Embryonic facial prominence (tissue), 1 donor: ENCODE data around the gene CEP85L.

ENCODE experiments used
- DNase-seq: peaks from one replicate; pipeline ENCODE4 v3.0.0-alpha.2; 2016; ENCODE audit errors: extremely low spot score

Gene CEP85L

GRCh38 chr6:118579786-118580185 lies 71.6 kb downstream of the CEP85L start:
- no peak for DNase-seq

GRCh38 chr6:118578617-118579016 lies 72.8 kb downstream of the CEP85L start:
- DNase-seq = no peak

GRCh38 chr6:118577972-118578371 lies 73.4 kb downstream of the CEP85L start:
- no peak for DNase-seq

GRCh38 chr6:118574051-118574865 lies 77.1 kb downstream of the CEP85L start:
- DNase-seq = no peak

GRCh38 chr6:118571121-118571520 lies 80.3 kb downstream of the CEP85L start:
- DNase-seq = no peak

- DNase-seq = no peak
Observed at GRCh38 chr6:118569498-118569897, 81.9 kb downstream of the CEP85L start.

- no peak for DNase-seq
Observed at GRCh38 chr6:118567974-118568373, 83.4 kb downstream of the CEP85L start.

GRCh38 chr6:118565311-118565960 lies 86.0 kb downstream of the CEP85L start:
- no peak for DNase-seq

- no peak for DNase-seq
Observed at GRCh38 chr6:118562959-118563358, 88.4 kb downstream of the CEP85L start.

- DNase-seq = no peak
Observed at GRCh38 chr6:118562248-118562647, 89.1 kb downstream of the CEP85L start.

- DNase-seq = no peak
Observed at GRCh38 chr6:118559659-118560058, 91.7 kb downstream of the CEP85L start.

GRCh38 chr6:118558464-118559217 lies 92.8 kb downstream of the CEP85L start:
- no peak for DNase-seq

- DNase-seq = no peak
Observed at GRCh38 chr6:118554698-118555097, 96.7 kb downstream of the CEP85L start.

- DNase-seq = no peak
Observed at GRCh38 chr6:118553132-118553531, 98.3 kb downstream of the CEP85L start.

- DNase-seq = peak; percentile 29
Observed at GRCh38 chr6:118551063-118552053, 100.0 kb downstream of the CEP85L start.

GRCh38 chr6:118548613-118549012 lies 102.8 kb downstream of the CEP85L start:
- DNase-seq = no peak

GRCh38 chr6:118548136-118548535 lies 103.3 kb downstream of the CEP85L start, which contains the start of gene PLN:
Gene PLN, plus strand, starts transcription at chr6:118548296. Its CDS starts 10,626 bp downstream, at chr6:118558922.
- DNase-seq = no peak

GRCh38 chr6:118546880-118547218 lies 104.5 kb downstream of the CEP85L start:
- DNase-seq = no peak

GRCh38 chr6:118546164-118546879 lies 105.1 kb downstream of the CEP85L start:
- no peak for DNase-seq

- no peak for DNase-seq
Observed at GRCh38 chr6:118544105-118544504, 107.3 kb downstream of the CEP85L start.
